Hippocampal formation (tissue), 2 donors: ENCODE data around the gene CEMIP2.
"Not testable (repeated sequence)": the region's sequence is repeated elsewhere in the genome, so short reads cannot be mapped to it uniquely, and the experiment has no call there.

Source experiments
- DNase-seq, 2 donors: peaks; one replicate each; lab custom pipeline; 2025; lab: John Stamatoyannopoulos, UW

Gene CEMIP2

GRCh38 chr9:71675105-71675856 lies 93.0 kb downstream of the CEMIP2 start:
- no peak for DNase-seq

- DNase-seq: no peak
Observed at GRCh38 chr9:71672573-71672972, 95.7 kb downstream of the CEMIP2 start.

DNA sequence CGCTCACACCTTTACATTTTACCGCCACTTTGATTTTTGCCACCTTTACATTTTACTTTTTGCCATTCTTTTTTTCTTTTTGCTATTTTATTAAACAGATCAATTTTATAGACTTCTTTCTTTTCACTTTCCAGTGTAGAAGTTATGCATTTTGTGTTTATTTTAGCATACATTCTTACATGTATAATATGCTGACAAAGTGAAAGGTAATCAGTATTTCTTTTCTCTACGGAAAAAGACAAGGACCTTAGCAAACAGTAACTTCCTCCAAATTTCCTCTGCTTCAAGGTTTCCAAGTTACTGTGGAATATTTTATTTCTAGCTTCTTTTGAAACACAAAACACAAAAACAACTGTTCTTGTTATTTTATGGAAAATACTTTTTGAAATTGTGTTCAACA lies 97.0 kb downstream of the CEMIP2 start:
- no peak for DNase-seq

DNA sequence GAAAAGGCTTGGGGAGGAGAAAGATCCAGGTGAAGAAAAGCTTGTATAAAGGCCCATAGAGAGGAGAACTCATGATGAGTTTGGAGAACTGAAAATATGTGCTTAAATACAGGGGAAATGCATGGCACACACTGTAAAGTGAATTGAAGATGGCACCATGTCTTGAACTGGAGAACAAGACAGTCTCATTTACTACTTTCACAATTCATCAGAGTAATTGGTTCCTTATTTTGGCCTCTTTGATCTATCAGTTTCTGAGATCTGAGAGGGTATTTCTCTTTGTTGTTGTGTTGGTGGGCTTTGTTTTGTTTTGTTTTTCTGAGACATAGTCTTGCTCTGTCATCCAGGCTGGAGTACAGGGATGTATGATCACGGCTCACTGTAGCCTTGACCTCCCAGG lies 98.2 kb downstream of the CEMIP2 start:
- no peak for DNase-seq

GRCh38 chr9:71669284-71669995 lies 98.9 kb downstream of the CEMIP2 start:
- DNase-seq: no peak

GRCh38 chr9:71668717-71669116 lies 99.6 kb downstream of the CEMIP2 start:
- DNase-seq: no peak

DNA sequence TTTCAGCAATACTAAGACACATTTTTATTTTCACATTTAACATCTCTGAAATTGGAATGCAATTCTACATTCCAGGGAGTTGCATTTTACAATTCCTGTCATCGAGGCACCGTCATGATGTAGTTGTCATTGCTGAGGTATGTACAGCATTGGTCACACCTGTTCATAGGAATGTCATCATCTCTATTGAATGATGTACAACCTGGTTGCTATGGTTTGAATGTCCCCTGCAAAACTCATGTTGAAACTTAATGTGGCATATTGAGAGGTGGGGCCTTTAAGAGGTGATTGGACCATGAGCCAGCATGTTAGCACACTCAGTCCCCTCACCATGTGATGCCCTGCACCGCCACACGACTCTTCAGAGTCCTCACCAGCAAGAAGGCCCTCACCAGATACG lies 103.1 kb downstream of the CEMIP2 start:
- DNase-seq: no peak

GRCh38 chr9:71664566-71664965 lies 103.7 kb downstream of the CEMIP2 start:
- no peak for DNase-seq

- no peak for DNase-seq
Observed at GRCh38 chr9:71663931-71664459, 104.3 kb downstream of the CEMIP2 start.

DNA sequence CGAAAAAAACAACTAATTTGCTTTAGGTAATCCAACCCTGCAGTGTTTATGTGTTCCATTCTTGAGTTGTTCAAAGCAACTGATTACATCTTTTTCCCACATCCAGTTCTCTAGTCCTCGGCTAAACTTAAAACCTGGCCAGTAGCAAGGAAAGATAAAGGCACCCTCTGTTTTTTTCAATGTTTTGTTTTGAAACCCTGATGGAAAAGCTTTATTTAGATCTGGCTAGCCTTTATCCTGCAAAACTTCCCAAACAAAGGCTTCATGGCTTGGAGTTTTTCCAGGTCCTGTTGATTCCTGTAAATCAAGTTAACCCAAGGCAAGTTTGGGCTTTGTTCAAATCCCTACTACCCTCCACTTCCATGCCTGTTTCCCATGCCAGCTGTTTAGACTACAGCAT lies 105.1 kb downstream of the CEMIP2 start:
- DNase-seq: no peak

- no peak for DNase-seq
Observed at GRCh38 chr9:71662082-71662481, 106.2 kb downstream of the CEMIP2 start.

DNA sequence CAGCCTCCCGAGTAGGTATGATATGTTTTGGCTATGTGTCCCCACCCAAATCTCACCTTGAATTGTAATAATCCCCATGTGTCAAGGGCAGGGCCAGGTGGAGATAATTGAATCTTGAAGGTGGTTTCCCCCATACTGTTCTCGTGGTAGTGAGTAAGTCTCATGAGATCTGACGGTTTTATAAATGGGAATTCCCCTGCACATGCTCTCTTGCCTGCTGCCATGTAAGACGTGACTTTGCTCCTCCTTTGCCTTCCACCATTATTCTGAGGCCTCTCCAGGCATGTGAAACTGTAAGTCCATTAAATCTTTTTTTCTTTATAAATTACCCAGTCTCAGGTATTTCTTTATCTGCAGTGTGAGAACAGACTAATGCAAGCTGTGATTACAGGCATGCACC lies 111.0 kb downstream of the CEMIP2 start:
- DNase-seq: not testable (repeated sequence)

DNA sequence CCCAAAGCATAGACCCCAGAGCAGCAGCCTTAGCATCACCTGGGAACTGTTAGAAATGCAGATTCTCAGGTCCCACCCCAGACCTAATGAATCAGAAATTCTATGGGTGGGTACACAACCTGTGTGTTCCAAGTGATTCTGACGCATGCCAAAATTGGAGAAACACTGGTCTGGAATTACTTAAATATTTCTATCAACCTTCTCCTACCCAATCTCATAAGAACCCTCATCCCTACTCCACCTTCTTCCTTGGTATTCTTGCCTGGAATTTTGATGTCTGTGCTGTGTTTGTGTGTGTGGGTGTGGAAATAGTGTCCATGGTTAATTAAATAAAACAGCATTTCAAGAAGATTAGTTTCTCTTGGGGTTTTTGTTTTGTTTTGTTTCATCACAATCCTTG lies 111.8 kb downstream of the CEMIP2 start:
- DNase-seq: no peak

- DNase-seq: no peak
Observed at GRCh38 chr9:71655778-71656177, 112.5 kb downstream of the CEMIP2 start.

GRCh38 chr9:71655141-71655540 lies 113.2 kb downstream of the CEMIP2 start:
- DNase-seq: no peak

GRCh38 chr9:71652480-71652879 lies 115.8 kb downstream of the CEMIP2 start:
- no peak for DNase-seq

DNA sequence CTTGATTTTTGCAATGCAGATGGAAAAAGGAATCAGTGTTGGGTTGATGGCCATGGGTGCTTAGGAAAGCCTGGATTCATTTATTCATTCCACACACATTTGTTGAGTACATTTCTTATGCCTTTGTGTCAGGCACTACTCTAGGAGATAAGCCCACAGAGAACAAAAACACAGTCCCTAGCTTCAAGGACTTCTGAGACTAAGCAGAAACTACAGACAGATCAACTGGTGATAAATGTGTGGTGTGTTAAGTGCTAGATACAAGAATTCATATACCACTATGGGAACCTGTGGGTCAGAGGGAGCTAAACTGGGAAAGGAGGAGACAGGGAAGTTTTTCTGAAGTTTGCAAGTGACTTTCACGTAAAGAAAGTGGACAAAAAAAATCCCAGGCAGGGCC lies 119.9 kb downstream of the CEMIP2 start:
- no peak for DNase-seq

GRCh38 chr9:71647094-71647591 lies 121.2 kb downstream of the CEMIP2 start:
- DNase-seq: peak; percentile 13 to 29

DNA sequence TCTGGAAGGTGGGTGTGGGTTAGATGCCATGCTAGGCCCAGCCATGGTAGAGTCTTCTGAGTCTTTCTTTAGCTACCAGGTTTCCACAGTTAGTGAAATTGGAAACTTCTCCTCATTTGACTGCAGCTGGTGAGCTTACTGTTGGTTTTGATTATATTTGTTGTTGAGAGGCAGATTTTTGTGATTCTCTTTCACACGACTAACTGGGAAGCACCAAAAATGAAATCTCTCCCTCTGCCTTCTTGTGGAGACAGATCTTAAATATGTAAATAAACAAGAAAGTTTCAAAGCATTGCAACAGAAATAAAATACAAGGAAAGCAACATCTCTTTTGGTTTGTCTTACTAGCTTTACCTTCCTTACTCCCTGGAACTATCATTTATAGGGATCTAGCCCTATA lies 122.2 kb downstream of the CEMIP2 start:
- DNase-seq: no peak

- DNase-seq: no peak
Observed at GRCh38 chr9:71644819-71645362, 123.4 kb downstream of the CEMIP2 start.

DNA sequence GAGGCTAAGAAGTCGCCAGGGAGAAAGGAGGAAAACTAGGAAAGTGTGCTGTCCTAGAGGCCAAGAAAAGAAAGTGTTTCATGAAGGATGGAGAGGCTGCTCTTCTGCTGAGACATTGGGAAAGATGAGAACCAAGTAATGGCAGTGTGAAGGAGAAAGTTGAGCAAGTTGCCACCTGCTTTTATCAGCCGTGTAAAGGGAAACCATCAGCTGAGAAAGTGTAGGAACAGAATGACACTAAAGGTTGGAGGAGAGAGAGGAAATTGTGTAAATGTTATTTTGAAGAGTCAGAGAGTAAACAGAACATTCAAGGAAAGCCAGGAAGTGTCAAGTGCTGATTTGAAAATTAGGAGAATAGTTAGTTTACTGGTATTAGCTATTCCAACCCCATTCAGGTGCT lies 125.0 kb downstream of the CEMIP2 start:
- DNase-seq: no peak

DNA sequence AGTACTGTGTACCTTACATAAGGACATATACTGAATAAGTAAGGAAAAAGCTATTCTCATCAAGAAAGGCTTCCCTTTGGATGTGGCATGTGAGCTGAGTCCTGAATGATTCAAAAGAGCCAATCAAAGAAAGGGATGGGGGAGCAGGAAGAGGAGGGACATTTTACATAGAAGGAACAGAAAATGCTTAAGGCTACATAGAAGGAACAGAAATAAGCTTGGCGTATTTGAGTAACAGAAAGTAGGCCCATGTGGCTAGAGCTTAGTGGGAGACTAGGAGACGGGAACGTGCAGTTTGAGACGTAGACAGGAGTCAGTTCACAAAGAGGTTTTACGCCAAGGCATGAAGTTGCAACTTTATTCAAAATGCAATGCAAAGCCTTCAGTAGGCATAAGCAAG lies 126.3 kb downstream of the CEMIP2 start:
- DNase-seq: peak in 1 of 2 donors; percentile 9

GRCh38 chr9:71638627-71639026 lies 129.7 kb downstream of the CEMIP2 start:
- peak in 1 of 2 donors; percentile 1 for DNase-seq
